Esophagus squamous epithelium (tissue), 5 donors: Measurements from ENCODE around the gene KRT13. TPM values are rescaled to one million over a fixed set of nuclear protein-coding genes. Genes with fewer than 3 reads are reported as not detected.

Source experiments
- DNase-seq: peaks from one replicate; lab custom pipeline; 2025; lab: John Stamatoyannopoulos, UW
- H3K27ac ChIP-seq, 4 donors: fragments of 200-600 bp; sonication (generic); one replicate each; pipeline ENCODE4 v1.5.1; 2016 to 2019; ENCODE audit warnings: mild to moderate bottlenecking in 1 of 4
- H3K27me3 ChIP-seq, 4 donors: fragments of 200-600 bp; sonication (generic); 1 replicate in 3 of 4; 2 replicates in 1 of 4; pipeline versions ENCODE4 v1.5.1 to v1.6.0; 2017 to 2021; ENCODE audit warnings: antibody characterized with exemption in 1 of 4
- H3K36me3 ChIP-seq, 3 donors: fragments of 200-600 bp; sonication (generic); one replicate each; pipeline ENCODE4 v1.5.1; 2016 to 2019
- H3K4me1 ChIP-seq, 3 donors: fragments of 200-600 bp; sonication (generic); one replicate each; pipeline ENCODE4 v1.5.1; 2017 to 2019
- H3K4me3 ChIP-seq, 4 donors: fragments of 200-600 bp; sonication (generic); 1 replicate in 3 of 4; 2 replicates in 1 of 4; pipeline ENCODE4 v1.5.1; 2016 to 2019; ENCODE audit warnings: mild to moderate bottlenecking in 2 of 4, moderate library complexity in 1 of 4
- H3K9me3 ChIP-seq, 3 donors: fragments of 200-600 bp; sonication (generic); one replicate each; pipeline ENCODE4 v1.5.1; 2016 to 2019
- POLR2A ChIP-seq, 4 donors: fragments of 450-650 bp; IDR thresholded peaks; one replicate each; pipeline ENCODE4 v1.6.1; 2017; ENCODE audit warnings: antibody characterized with exemption in 4 of 4, mild to moderate bottlenecking in 4 of 4, moderate library complexity in 3 of 4
- WGBS, 2 donors: methylation state at CpG; one replicate each; pipeline ENCODE4 v1.1.5; 2018; 5-methylcytosine and 5-hydroxymethylcytosine counted together
- intact Hi-C: fragments of 100-400 bp; cut with DNase I; formaldehyde crosslinking; loops from one replicate; pipeline ENCODE4 v1.15.0; 2022
- small RNA-seq, 4 donors: library from RNA; depleted of rRNA; stranded (forward); fragments of <200 nt; gene quantifications; one replicate each; pipeline ENCODE3, GENCODE V24; 2016
- total RNA-seq, 4 donors: library from RNA; depleted of rRNA; stranded (reverse); fragments of >200 nt; gene quantifications; one replicate each; pipeline ENCODE4 v1.1.0, GENCODE V29; 2016
- TF ChIP-seq, protein P1 (sequence below), 6 experiments: fragments of 450-650 bp in 4 of 6; fragments of 200-600 bp in 2 of 6; sonication (generic) in 2 of 6; IDR thresholded peaks; one replicate each; pipeline ENCODE4 v1.5.1; 2016 to 2019; ENCODE audit warnings: antibody characterized with exemption in 6 of 6, mild to moderate bottlenecking in 4 of 6, moderate library complexity in 4 of 6
- donor health status: DM: yes; HTN: yes; CAD: no.

KRT13 gene
- total RNA-seq, 4 donors from 2014 or later, result 27,182 to 79,363 (median 33,601) TPM

- no peaks in the 10 kb centered on the region for H3K27me3 ChIP-seq
- TF ChIP-seq, protein P1, sequence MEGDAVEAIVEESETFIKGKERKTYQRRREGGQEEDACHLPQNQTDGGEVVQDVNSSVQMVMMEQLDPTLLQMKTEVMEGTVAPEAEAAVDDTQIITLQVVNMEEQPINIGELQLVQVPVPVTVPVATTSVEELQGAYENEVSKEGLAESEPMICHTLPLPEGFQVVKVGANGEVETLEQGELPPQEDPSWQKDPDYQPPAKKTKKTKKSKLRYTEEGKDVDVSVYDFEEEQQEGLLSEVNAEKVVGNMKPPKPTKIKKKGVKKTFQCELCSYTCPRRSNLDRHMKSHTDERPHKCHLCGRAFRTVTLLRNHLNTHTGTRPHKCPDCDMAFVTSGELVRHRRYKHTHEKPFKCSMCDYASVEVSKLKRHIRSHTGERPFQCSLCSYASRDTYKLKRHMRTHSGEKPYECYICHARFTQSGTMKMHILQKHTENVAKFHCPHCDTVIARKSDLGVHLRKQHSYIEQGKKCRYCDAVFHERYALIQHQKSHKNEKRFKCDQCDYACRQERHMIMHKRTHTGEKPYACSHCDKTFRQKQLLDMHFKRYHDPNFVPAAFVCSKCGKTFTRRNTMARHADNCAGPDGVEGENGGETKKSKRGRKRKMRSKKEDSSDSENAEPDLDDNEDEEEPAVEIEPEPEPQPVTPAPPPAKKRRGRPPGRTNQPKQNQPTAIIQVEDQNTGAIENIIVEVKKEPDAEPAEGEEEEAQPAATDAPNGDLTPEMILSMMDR (IDR thresholded peaks at IDR 0.05), result peak in 1 of 6 experiments; percentile 30
- TF ChIP-seq POLR2A (IDR thresholded peaks at IDR 0.05), result no peak
- 50 to 72% methylated on average over 2 to 3 of the region's 3 CpGs for WGBS, 2 donors
- peaks cover 12 to 55% (median 23%) of the 10 kb centered on the region in 3 donors for H3K4me1 ChIP-seq
- intact Hi-C loops, result no loop called here
- no peaks in the 10 kb centered on the region for H3K9me3 ChIP-seq
- H3K4me3 ChIP-seq, result no peak overlapping the region
- no peaks in the 10 kb centered on the region for H3K36me3 ChIP-seq
- DNase-seq, result no peak
- H3K27ac ChIP-seq, result peak overlapping the region in 3 of 4 donors; percentile 44 to 73 (median 55)
Measured at GRCh38 chr17:41456204-41456603, 49.2 kb downstream of the KRT13 start.

DNA sequence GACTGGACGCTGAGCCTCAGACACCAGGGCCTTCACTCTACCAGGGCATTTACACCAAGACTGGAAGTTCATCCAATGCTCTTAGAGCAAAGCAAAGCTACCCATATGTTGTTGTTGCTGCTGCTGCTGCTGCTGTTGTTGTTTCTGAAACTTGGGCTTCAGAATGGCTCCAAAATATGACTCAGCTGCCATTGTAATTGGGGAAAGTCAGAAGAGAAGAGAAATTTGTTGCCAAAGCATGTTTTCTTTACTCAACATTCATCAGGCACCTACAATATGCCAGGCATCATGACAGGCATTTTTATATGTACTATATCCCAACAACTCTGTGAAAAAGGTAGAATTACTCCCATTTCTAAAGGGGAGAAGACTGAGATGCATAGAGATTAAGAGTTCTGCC lies 50.2 kb downstream of the KRT13 start:
- intact Hi-C loops, result no loop called here
- no peaks in the 10 kb centered on the region for H3K27me3 ChIP-seq
- TF ChIP-seq, protein P1 (IDR thresholded peaks at IDR 0.05), result no peak
- no peak for TF ChIP-seq POLR2A (IDR thresholded peaks at IDR 0.05)
- no peaks in the 10 kb centered on the region for H3K36me3 ChIP-seq
- H3K4me1 ChIP-seq, result peaks cover 12 to 55% (median 23%) of the 10 kb centered on the region in 3 donors
- no peak overlapping the region for H3K4me3 ChIP-seq
- DNase-seq, result no peak
- H3K9me3 ChIP-seq, result no peaks in the 10 kb centered on the region
- 86% methylated on average over 1 of the region's 1 CpG; no CpG with 5 or more reads in 1 of the 2 donors for WGBS, 2 donors
- H3K27ac ChIP-seq, result peak overlapping the region in 3 of 4 donors; percentile 14 to 73 (median 55)

GRCh38 chr17:41453066-41453465 lies 52.3 kb downstream of the KRT13 start:
- H3K4me1 ChIP-seq, result peaks cover 9 to 35% (median 23%) of the 10 kb centered on the region in 3 donors
- intact Hi-C loops, result no loop called here
- H3K9me3 ChIP-seq, result no peaks in the 10 kb centered on the region
- WGBS, 2 donors, result 86% methylated on average over 3 of the region's 3 CpGs
- H3K4me3 ChIP-seq, result no peak overlapping the region
- no peak overlapping the region for H3K27ac ChIP-seq
- H3K27me3 ChIP-seq, result no peaks in the 10 kb centered on the region
- no peaks in the 10 kb centered on the region for H3K36me3 ChIP-seq
- no peak for DNase-seq
- no peak for TF ChIP-seq POLR2A (IDR thresholded peaks at IDR 0.05)
- TF ChIP-seq, protein P1 (IDR thresholded peaks at IDR 0.05), result no peak

- Histone ChIP-seq H3K36me3 (no peaks in the 10 kb centered on the region), H3K27me3 (no peaks in the 10 kb centered on the region), H3K4me3 (no peak overlapping the region), H3K9me3 (no peaks in the 10 kb centered on the region), H3K27ac (no peak overlapping the region), H3K4me1 (peaks cover 9 to 27% (median 20%) of the 10 kb centered on the region in 3 donors)
- intact Hi-C loops, result no loop called here
- DNase-seq, result no peak
- 55 to 57% methylated on average over 4 of the region's 4 CpGs for WGBS, 2 donors
- TF ChIP-seq POLR2A (IDR thresholded peaks at IDR 0.05), result no peak
- TF ChIP-seq, protein P1 (IDR thresholded peaks at IDR 0.05), result no peak
Measured at GRCh38 chr17:41452281-41452680, 53.1 kb downstream of the KRT13 start.

DNA sequence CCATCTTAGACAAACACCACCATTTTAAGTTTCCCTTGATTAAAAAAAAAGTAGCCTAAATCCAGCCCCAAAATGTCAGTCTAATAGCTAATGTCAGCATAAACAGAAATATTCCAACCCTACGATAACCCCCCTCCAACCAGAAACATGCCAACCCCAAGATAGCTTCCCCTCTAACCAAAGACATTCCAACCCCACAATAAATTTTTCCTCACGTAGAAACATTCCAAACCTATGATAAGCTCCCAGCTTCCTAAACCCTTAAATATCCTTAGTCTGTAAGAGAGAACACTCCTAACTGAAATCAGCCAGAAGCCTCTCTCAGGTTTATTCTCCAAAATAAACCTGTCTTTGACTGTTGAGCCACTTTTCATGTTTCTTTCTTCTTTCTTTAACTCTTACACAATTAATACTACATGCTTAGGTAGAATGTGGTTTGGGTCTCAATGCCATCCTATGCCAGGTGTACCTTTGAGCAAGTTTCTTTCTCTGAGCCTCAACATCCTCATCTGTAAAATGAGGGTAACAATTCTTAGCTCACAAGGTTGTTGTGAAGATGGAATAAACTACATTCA lies 54.2 kb downstream of the KRT13 start:
- intact Hi-C loops, result no loop called here
- WGBS, 2 donors, result 83 to 90% methylated on average over 2 of the region's 2 CpGs
- no peaks in the 10 kb centered on the region for H3K36me3 ChIP-seq
- H3K27me3 ChIP-seq, result no peaks in the 10 kb centered on the region
- no peak overlapping the region for H3K27ac ChIP-seq
- DNase-seq, result no peak
- H3K4me1 ChIP-seq, result peaks cover 5 to 17% (median 12%) of the 10 kb centered on the region in 3 donors
- H3K9me3 ChIP-seq, result no peaks in the 10 kb centered on the region
- H3K4me3 ChIP-seq, result no peak overlapping the region
- TF ChIP-seq, protein P1 (IDR thresholded peaks at IDR 0.05), result no peak
- TF ChIP-seq POLR2A (IDR thresholded peaks at IDR 0.05), result no peak

Small RNA genes lying within 50 kb of the gene (small RNA-seq; reads per million reads assigned to genes)
- 0 to 0.14 (median 0) reads per million in 4 donors for gene RNU2-32P

Other genes starting within 250 kb of the KRT13 start
- not detected for gene KRTAP9-6, start 240.2 kb downstream of the KRT13 start, total RNA-seq
- gene KRTAP9-7, start 229.9 kb downstream of the KRT13 start, total RNA-seq, result not detected
- gene KRTAP29-1, start 202.8 kb downstream of the KRT13 start, total RNA-seq, result not detected
- not detected for gene KRTAP16-1, start 196.3 kb downstream of the KRT13 start, total RNA-seq
- not detected for gene KRTAP17-1, start 189.9 kb downstream of the KRT13 start, total RNA-seq
- 1 to 10 TPM in 2 of 4 donors, under 1 TPM in 1, not detected in 1; 0.21 to 2.7 (median 1.9) TPM for gene KRT33A, start 154.8 kb downstream of the KRT13 start, total RNA-seq
- gene KRT33B, start 135.8 kb downstream of the KRT13 start, total RNA-seq, result under 1 TPM in 2 of 4 donors, not detected in 2; 0.32 to 0.57 TPM
- gene KRT34, start 123.3 kb downstream of the KRT13 start, total RNA-seq, result 1 to 10 TPM in 1 of 4 donors, under 1 TPM in 3; 0.40 to 1.1 (median 0.64) TPM
- 1 to 10 TPM in 2 of 4 donors, under 1 TPM in 1, not detected in 1; 0.79 to 2.5 (median 1.5) TPM for gene KRT31, start 108.0 kb downstream of the KRT13 start, total RNA-seq
- not detected for gene KRT37, start 81.0 kb downstream of the KRT13 start, total RNA-seq
- gene KRT38, start 64.6 kb downstream of the KRT13 start, total RNA-seq, result under 1 TPM in 1 of 4 donors, not detected in 3; 0.18 TPM
- 10 to 100 TPM in 1 of 4 donors, 1 to 10 TPM in 2, under 1 TPM in 1; 0.61 to 12.8 (median 4.6) TPM for gene KRT32, start 38.2 kb downstream of the KRT13 start, total RNA-seq
- not detected for gene KRT35, start 24.5 kb downstream of the KRT13 start, total RNA-seq
- under 1 TPM in 1 of 4 donors, not detected in 3; 0.38 TPM for gene KRT36, start 15.7 kb downstream of the KRT13 start, total RNA-seq
- 1,000 to 10,000 TPM in 3 of 4 donors, 100 to 1,000 TPM in 1; 743 to 2,833 (median 2,484) TPM for gene KRT15, start 13.3 kb upstream of the KRT13 start, total RNA-seq
- 1,000 to 10,000 TPM in 2 of 4 donors, 100 to 1,000 TPM in 2; 589 to 1,442 (median 1,001) TPM for gene KRT19, start 22.7 kb upstream of the KRT13 start, total RNA-seq
- gene KRT9, start 66.4 kb upstream of the KRT13 start, total RNA-seq, result under 1 TPM in 2 of 4 donors, not detected in 2; 0.19 to 0.61 TPM
- 1,000 to 10,000 TPM in 2 of 4 donors, 100 to 1,000 TPM in 2; 115 to 7,717 (median 1,579) TPM for gene KRT14, start 81.3 kb upstream of the KRT13 start, total RNA-seq
- gene KRT16, start 107.2 kb upstream of the KRT13 start, total RNA-seq, result 1,000 to 10,000 TPM in 2 of 4 donors, 100 to 1,000 TPM in 2; 156 to 6,712 (median 1,275) TPM
- gene KRT17, start 119.0 kb upstream of the KRT13 start, total RNA-seq, result 1,000 to 10,000 TPM in 1 of 4 donors, 10 to 100 TPM in 3; 45.8 to 2,552 (median 75.7) TPM
- 100 to 1,000 TPM in 3 of 4 donors, 10 to 100 TPM in 1; 96.5 to 311 (median 223) TPM for gene EIF1, start 183.3 kb upstream of the KRT13 start, total RNA-seq
- not detected for gene GAST, start 206.7 kb upstream of the KRT13 start, total RNA-seq
- gene HAP1, start 229.0 kb upstream of the KRT13 start, total RNA-seq, result under 1 TPM; 0.34 to 0.94 (median 0.53) TPM